Measurements from ENCODE around the gene KLHL6. TPM values are rescaled to one million over a fixed set of nuclear protein-coding genes. Genes with fewer than 3 reads are reported as not detected.
A peak's percentile ranks its signal among the peaks of the same experiment; 100 is the strongest.

KLHL6 gene
- total RNA-seq, 1 donor from 2014 or later: 4.3 TPM

GRCh38 chr3:183564046-183564445 is 8.5 kb upstream of the KLHL6 start:
- no peak for DNase-seq (ENCODE audit: low spot score)

GRCh38 chr3:183563536-183563874 is 8.0 kb upstream of the KLHL6 start:
- no peak for DNase-seq (ENCODE audit: low spot score)

- no peak for DNase-seq (ENCODE audit: low spot score)
Observed at GRCh38 chr3:183560607-183561006, 5.1 kb upstream of the KLHL6 start.

- DNase-seq (ENCODE audit: low spot score): no peak
Observed at GRCh38 chr3:183558495-183558894, 3.0 kb upstream of the KLHL6 start.

- no peak for DNase-seq (ENCODE audit: low spot score)
Observed at GRCh38 chr3:183556722-183557121, 1.2 kb upstream of the KLHL6 start.

GRCh38 chr3:183554377-183554776 is 1.1 kb downstream of the KLHL6 start:
- peak; percentile 22 for DNase-seq (ENCODE audit: low spot score)

- DNase-seq (ENCODE audit: low spot score): no peak
Observed at GRCh38 chr3:183553334-183554026, 2.0 kb downstream of the KLHL6 start.

- DNase-seq (ENCODE audit: low spot score): no peak
Observed at GRCh38 chr3:183551930-183552329, 3.6 kb downstream of the KLHL6 start.

GRCh38 chr3:183548262-183548769 is 7.2 kb downstream of the KLHL6 start:
- peak; percentile 49 for DNase-seq (ENCODE audit: low spot score)

- no peak for DNase-seq (ENCODE audit: low spot score)
Observed at GRCh38 chr3:183546625-183547024, 8.9 kb downstream of the KLHL6 start.

- no peak for DNase-seq (ENCODE audit: low spot score)
Observed at GRCh38 chr3:183545708-183546107, 9.8 kb downstream of the KLHL6 start.

- no peak for DNase-seq (ENCODE audit: low spot score)
Observed at GRCh38 chr3:183542355-183542754, 13.2 kb downstream of the KLHL6 start.

GRCh38 chr3:183541738-183542137 is 13.8 kb downstream of the KLHL6 start:
- no peak for DNase-seq (ENCODE audit: low spot score)

GRCh38 chr3:183541235-183541655 is 14.3 kb downstream of the KLHL6 start:
- no peak for DNase-seq (ENCODE audit: low spot score)

- peak; percentile 20 for DNase-seq (ENCODE audit: low spot score)
Observed at GRCh38 chr3:183540501-183541234, 14.8 kb downstream of the KLHL6 start.

- no peak for DNase-seq (ENCODE audit: low spot score)
Observed at GRCh38 chr3:183539811-183540210, 15.7 kb downstream of the KLHL6 start.

- DNase-seq (ENCODE audit: low spot score): no peak
Observed at GRCh38 chr3:183538486-183538885, 17.0 kb downstream of the KLHL6 start.

- DNase-seq (ENCODE audit: low spot score): peak; percentile 40
Observed at GRCh38 chr3:183537295-183537730, 18.2 kb downstream of the KLHL6 start.

GRCh38 chr3:183536238-183536880 is 19.1 kb downstream of the KLHL6 start:
- DNase-seq (ENCODE audit: low spot score): no peak

GRCh38 chr3:183534249-183534648 is 21.3 kb downstream of the KLHL6 start:
- DNase-seq (ENCODE audit: low spot score): no peak

- no peak for DNase-seq (ENCODE audit: low spot score)
Observed at GRCh38 chr3:183533412-183534132, 21.9 kb downstream of the KLHL6 start.

Measured in umbilical cord (tissue), 2 donors.